Urinary bladder (tissue), 4 donors: ENCODE data around the gene KCNJ10. TPM values are rescaled to one million over a fixed set of nuclear protein-coding genes. Genes with fewer than 3 reads are reported as not detected.

ENCODE experiments used
- DNase-seq: peaks from one replicate; pipeline ENCODE4 v3.0.0-alpha.2; 2015; ENCODE audit errors: extremely low spot score
- H3K27ac ChIP-seq: one replicate; pipeline ENCODE4 v1.5.1; 2013; ENCODE audit warnings: low read depth, mild to moderate bottlenecking, moderate library complexity
- H3K36me3 ChIP-seq: one replicate; pipeline ENCODE4 v1.6.1; 2013; ENCODE audit warnings: mild to moderate bottlenecking, moderate library complexity; ENCODE audit not compliant: insufficient read depth
- H3K4me1 ChIP-seq: one replicate; pipeline ENCODE4 v1.6.1; 2013; ENCODE audit warnings: mild to moderate bottlenecking, moderate library complexity; ENCODE audit not compliant: insufficient read depth
- H3K4me3 ChIP-seq: one replicate; pipeline ENCODE4 v1.5.1; 2013; ENCODE audit warnings: low read depth, low read length
- WGBS: extraction: QIAGEN DNeasy Blood & Tissue Kit; methylation state at CpG from one replicate; pipeline ENCODE4 v1.1.7; 2013; 5-methylcytosine and 5-hydroxymethylcytosine counted together
- polyA plus RNA-seq: library from polyadenylated mRNA; stranded (reverse); fragments of 200-250 nt; gene quantifications from one replicate; pipeline ENCODE4 v1.2.3, GENCODE V29; 2013
- total RNA-seq: library from RNA; depleted of rRNA; stranded (reverse); fragments of >200 nt; gene quantifications from one replicate; pipeline ENCODE4 v1.2.3, GENCODE V29; 2014
- donor health status: healthy with polysubstance abuse.
- donor health status: healthy.

The KCNJ10 gene
- total and polyA plus RNA-seq, 2 donors = 0.06 to 0.26 TPM

GRCh38 chr1:160070243-160071163 is 543 bp upstream of the KCNJ10 start:
- Histone ChIP-seq H3K4me3 (peak overlapping the region; percentile 29), H3K27ac (no peak overlapping the region), H3K36me3 (no peaks in the 10 kb centered on the region), H3K4me1 (no peaks in the 10 kb centered on the region)
- DNase-seq = peak; percentile 31
- WGBS = 2% methylated on average over 46 of the region's 46 CpGs

- H3K4me3 ChIP-seq = no peak overlapping the region
- H3K27ac ChIP-seq = no peak overlapping the region
- no peaks in the 10 kb centered on the region for H3K36me3 ChIP-seq
- DNase-seq = no peak
- H3K4me1 ChIP-seq = no peaks in the 10 kb centered on the region
- WGBS = 73% methylated on average over 5 of the region's 5 CpGs
Measured at GRCh38 chr1:160068225-160068624, 1.7 kb downstream of the KCNJ10 start.

- no peak overlapping the region for H3K4me3 ChIP-seq
- DNase-seq = no peak
- H3K4me1 ChIP-seq = no peaks in the 10 kb centered on the region
- 55% methylated on average over 6 of the region's 6 CpGs for WGBS
- H3K36me3 ChIP-seq = no peaks in the 10 kb centered on the region
- no peak overlapping the region for H3K27ac ChIP-seq
Measured at GRCh38 chr1:160066829-160067745, 2.9 kb downstream of the KCNJ10 start.

- 55% methylated on average over 3 of the region's 3 CpGs for WGBS
- no peaks in the 10 kb centered on the region for H3K4me1 ChIP-seq
- H3K36me3 ChIP-seq = no peaks in the 10 kb centered on the region
- no peak for DNase-seq
- H3K4me3 ChIP-seq = no peak overlapping the region
- no peak overlapping the region for H3K27ac ChIP-seq
Measured at GRCh38 chr1:160064746-160065145, 5.2 kb downstream of the KCNJ10 start.

- 85% methylated on average over 3 of the region's 3 CpGs for WGBS
- Histone ChIP-seq H3K27ac (no peak overlapping the region), H3K36me3 (no peaks in the 10 kb centered on the region), H3K4me1 (no peaks in the 10 kb centered on the region), H3K4me3 (no peak overlapping the region)
- no peak for DNase-seq
Measured at GRCh38 chr1:160064164-160064563, 5.8 kb downstream of the KCNJ10 start.

GRCh38 chr1:160063176-160063575 is 6.8 kb downstream of the KCNJ10 start:
- DNase-seq = no peak
- no peak overlapping the region for H3K27ac ChIP-seq
- no peak overlapping the region for H3K4me3 ChIP-seq
- H3K4me1 ChIP-seq = no peaks in the 10 kb centered on the region
- WGBS = 95% methylated on average over 5 of the region's 5 CpGs
- no peaks in the 10 kb centered on the region for H3K36me3 ChIP-seq

GRCh38 chr1:160062230-160062532 is 7.8 kb downstream of the KCNJ10 start:
- no peaks in the 10 kb centered on the region for H3K36me3 ChIP-seq
- no peaks in the 10 kb centered on the region for H3K4me1 ChIP-seq
- 67% methylated on average over 6 of the region's 6 CpGs for WGBS
- no peak overlapping the region for H3K4me3 ChIP-seq
- DNase-seq = no peak
- H3K27ac ChIP-seq = no peak overlapping the region

GRCh38 chr1:160061369-160062229 is 8.4 kb downstream of the KCNJ10 start:
- Histone ChIP-seq H3K36me3 (no peaks in the 10 kb centered on the region), H3K4me1 (no peaks in the 10 kb centered on the region), H3K4me3 (no peak overlapping the region), H3K27ac (no peak overlapping the region)
- 63% methylated on average over 15 of the region's 15 CpGs for whole genome bisulfite sequencing
- no peak for DNase-seq

- DNase-seq = no peak
- Histone ChIP-seq H3K36me3 (no peaks in the 10 kb centered on the region), H3K27ac (no peak overlapping the region), H3K4me1 (no peaks in the 10 kb centered on the region), H3K4me3 (no peak overlapping the region)
- WGBS = 54% methylated on average over 2 of the region's 2 CpGs
Measured at GRCh38 chr1:160058087-160058486, 11.9 kb downstream of the KCNJ10 start.

- H3K36me3 ChIP-seq = no peaks in the 10 kb centered on the region
- no peaks in the 10 kb centered on the region for H3K4me1 ChIP-seq
- 59% methylated on average over 1 of the region's 1 CpG for WGBS
- no peak for DNase-seq
- no peak overlapping the region for H3K27ac ChIP-seq
- H3K4me3 ChIP-seq = no peak overlapping the region
Measured at GRCh38 chr1:160056648-160057169, 13.3 kb downstream of the KCNJ10 start.

- H3K4me1 ChIP-seq = no peaks in the 10 kb centered on the region
- no peak overlapping the region for H3K27ac ChIP-seq
- H3K4me3 ChIP-seq = no peak overlapping the region
- H3K36me3 ChIP-seq = no peaks in the 10 kb centered on the region
- no peak for DNase-seq
- 73% methylated on average over 7 of the region's 7 CpGs for WGBS
Measured at GRCh38 chr1:160053548-160054365, 16.2 kb downstream of the KCNJ10 start.

- DNase-seq = no peak
- 55% methylated on average over 6 of the region's 6 CpGs for WGBS
- no peaks in the 10 kb centered on the region for H3K36me3 ChIP-seq
- H3K4me1 ChIP-seq = no peaks in the 10 kb centered on the region
- H3K27ac ChIP-seq = no peak overlapping the region
- H3K4me3 ChIP-seq = no peak overlapping the region
Measured at GRCh38 chr1:160052936-160053335, 17.0 kb downstream of the KCNJ10 start.
